Liver (tissue), 3 donors: Measurements from ENCODE around the gene AP1G1.

Experiments used
- GABPA ChIP-seq, 2 donors: IDR thresholded peaks in 1 of 2; conservative IDR thresholded peaks in 1 of 2; 2 replicates each; pipeline ENCODE4 v1.6.1; 2016; ENCODE audit warnings: antibody characterized with exemption in 2 of 2, mild to moderate bottlenecking in 1 of 2, moderate library complexity in 1 of 2
- RAD21 ChIP-seq, 2 donors: IDR thresholded peaks; 2 replicates each; pipeline ENCODE4 v1.6.1; 2016; ENCODE audit warnings: antibody characterized with exemption in 2 of 2, mild to moderate bottlenecking in 2 of 2
- YY1 ChIP-seq: IDR thresholded peaks from 2 replicates; pipeline ENCODE4 v1.6.1; 2016; ENCODE audit warnings: antibody characterized with exemption, mild to moderate bottlenecking
- TF ChIP-seq, protein P1 (sequence below): fragments of 150-350 bp; IDR thresholded peaks from 2 replicates; pipeline ENCODE4 v1.5.1; 2017; ENCODE audit warnings: improper control_type of control experiment, low read depth, low read length; ENCODE audit not compliant: missing input control
- TF ChIP-seq, protein P2 (sequence below): IDR thresholded peaks from 2 replicates; pipeline ENCODE4 v1.6.1; 2016; ENCODE audit warnings: antibody characterized with exemption
- TF ChIP-seq, protein P3 (sequence below): IDR thresholded peaks from 2 replicates; pipeline ENCODE4 v1.6.1; 2016; ENCODE audit warnings: antibody characterized with exemption
- donor health status: healthy.
- donor health status: healthy.

DNA sequence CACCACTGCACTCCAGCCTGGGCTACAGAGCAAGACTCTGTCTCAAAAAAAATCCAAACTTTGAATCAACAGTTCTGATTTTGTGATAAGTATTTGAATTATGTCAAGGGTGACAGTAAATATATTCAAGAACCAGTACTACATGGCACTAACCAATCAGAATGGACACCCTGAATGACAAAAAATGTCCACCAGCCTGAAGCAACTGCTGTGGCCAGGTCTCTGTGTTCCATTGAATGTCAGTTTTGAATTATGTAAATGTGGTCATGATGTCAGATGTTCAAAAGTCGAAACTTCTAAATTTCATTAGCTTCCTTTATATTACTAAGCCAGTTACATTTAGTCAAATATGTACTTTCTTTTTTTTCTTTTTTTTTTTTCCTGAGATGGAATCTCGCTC, 21.7 kb upstream of the AP1G1 start:
- TF ChIP-seq, protein P1, sequence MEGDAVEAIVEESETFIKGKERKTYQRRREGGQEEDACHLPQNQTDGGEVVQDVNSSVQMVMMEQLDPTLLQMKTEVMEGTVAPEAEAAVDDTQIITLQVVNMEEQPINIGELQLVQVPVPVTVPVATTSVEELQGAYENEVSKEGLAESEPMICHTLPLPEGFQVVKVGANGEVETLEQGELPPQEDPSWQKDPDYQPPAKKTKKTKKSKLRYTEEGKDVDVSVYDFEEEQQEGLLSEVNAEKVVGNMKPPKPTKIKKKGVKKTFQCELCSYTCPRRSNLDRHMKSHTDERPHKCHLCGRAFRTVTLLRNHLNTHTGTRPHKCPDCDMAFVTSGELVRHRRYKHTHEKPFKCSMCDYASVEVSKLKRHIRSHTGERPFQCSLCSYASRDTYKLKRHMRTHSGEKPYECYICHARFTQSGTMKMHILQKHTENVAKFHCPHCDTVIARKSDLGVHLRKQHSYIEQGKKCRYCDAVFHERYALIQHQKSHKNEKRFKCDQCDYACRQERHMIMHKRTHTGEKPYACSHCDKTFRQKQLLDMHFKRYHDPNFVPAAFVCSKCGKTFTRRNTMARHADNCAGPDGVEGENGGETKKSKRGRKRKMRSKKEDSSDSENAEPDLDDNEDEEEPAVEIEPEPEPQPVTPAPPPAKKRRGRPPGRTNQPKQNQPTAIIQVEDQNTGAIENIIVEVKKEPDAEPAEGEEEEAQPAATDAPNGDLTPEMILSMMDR: no peak
- TF ChIP-seq YY1 (no peak), GABPA (IDR thresholded peaks at IDR 0.05 in 1 of 2, conservative IDR thresholded peaks at IDR 0.05 in 1 of 2) (no peak), RAD21 (IDR thresholded peaks at IDR 0.05) (no peak)
- TF ChIP-seq, protein P2, sequence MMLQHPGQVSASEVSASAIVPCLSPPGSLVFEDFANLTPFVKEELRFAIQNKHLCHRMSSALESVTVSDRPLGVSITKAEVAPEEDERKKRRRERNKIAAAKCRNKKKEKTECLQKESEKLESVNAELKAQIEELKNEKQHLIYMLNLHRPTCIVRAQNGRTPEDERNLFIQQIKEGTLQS: no peak
- TF ChIP-seq, protein P3, sequence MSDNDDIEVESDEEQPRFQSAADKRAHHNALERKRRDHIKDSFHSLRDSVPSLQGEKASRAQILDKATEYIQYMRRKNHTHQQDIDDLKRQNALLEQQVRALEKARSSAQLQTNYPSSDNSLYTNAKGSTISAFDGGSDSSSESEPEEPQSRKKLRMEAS: no peak
